ENCODE data around the gene RAD54L2.

RAD54L2 gene

GRCh38 chr3:51559961-51560360, 21.4 kb downstream of the RAD54L2 start:
- no peak for TF ChIP-seq CTCF (IDR thresholded peaks at IDR 0.05)

- TF ChIP-seq CTCF (IDR thresholded peaks at IDR 0.05): no peak
Measured at GRCh38 chr3:51568036-51568435, 29.5 kb downstream of the RAD54L2 start.

- TF ChIP-seq CTCF (IDR thresholded peaks at IDR 0.05): no peak
Measured at GRCh38 chr3:51568996-51569395, 30.5 kb downstream of the RAD54L2 start.

- TF ChIP-seq CTCF (IDR thresholded peaks at IDR 0.05): no peak
Measured at GRCh38 chr3:51578238-51578637, 39.7 kb downstream of the RAD54L2 start.

- TF ChIP-seq CTCF (IDR thresholded peaks at IDR 0.05): no peak
Measured at GRCh38 chr3:51580418-51580817, 41.9 kb downstream of the RAD54L2 start.

GRCh38 chr3:51581524-51581923, 43.0 kb downstream of the RAD54L2 start:
- TF ChIP-seq CTCF (IDR thresholded peaks at IDR 0.05): no peak

GRCh38 chr3:51585197-51585596, 46.7 kb downstream of the RAD54L2 start:
- TF ChIP-seq CTCF (IDR thresholded peaks at IDR 0.05): no peak

- no peak for TF ChIP-seq CTCF (IDR thresholded peaks at IDR 0.05)
Measured at GRCh38 chr3:51585871-51586270, 47.4 kb downstream of the RAD54L2 start.

All from LNCAP (cell line).